PFSK-1 (cell line): ENCODE results near the gene SORCS1.

Source experiments
- FOXP2 ChIP-seq: optimal IDR thresholded peaks from 2 replicates; pipeline ENCODE3; 2011; ENCODE audit warnings: borderline replicate concordance, control low read depth, inconsistent platforms; ENCODE audit not compliant: insufficient read depth; ENCODE audit errors: extremely low read length, extremely low read depth
- POLR2AphosphoS5 ChIP-seq: IDR thresholded peaks from 2 replicates; pipeline ENCODE4 v1.6.1; 2012; ENCODE audit warnings: low read depth, mild to moderate bottlenecking, control low read depth, low read length, moderate library complexity
- REST ChIP-seq, 2 experiments: IDR thresholded peaks; 2 replicates each; pipeline versions ENCODE4 v1.6.1 to v1.8.0; 2011 to 2012; ENCODE audit warnings: low read depth in 2 of 2, low read length in 2 of 2, control low read depth in 1 of 2, inconsistent platforms in 1 of 2, mild to moderate bottlenecking in 1 of 2, moderate library complexity in 1 of 2; ENCODE audit not compliant: insufficient read depth in 1 of 2
- SIN3A ChIP-seq: IDR thresholded peaks from 2 replicates; pipeline ENCODE4 v1.6.1; 2012; ENCODE audit warnings: mild to moderate bottlenecking, low read length, moderate library complexity, borderline replicate concordance; ENCODE audit not compliant: insufficient read depth
- TAF1 ChIP-seq: IDR thresholded peaks from 2 replicates; pipeline ENCODE4 v1.6.1; 2012; ENCODE audit warnings: low read length, control low read depth, borderline replicate concordance; ENCODE audit not compliant: insufficient read depth

GRCh38 chr10:106941297-106942034 lies 223.0 kb downstream of the SORCS1 start:
- TF ChIP-seq TAF1 = no peak
- TF ChIP-seq REST (IDR thresholded peaks at IDR 0.05; ENCODE audit: insufficient read depth in 1 of 2, low read depth in 2 of 2, low read length in 2 of 2) = no peak
- no peak for TF ChIP-seq POLR2AphosphoS5
- TF ChIP-seq SIN3A = no peak
- TF ChIP-seq FOXP2 = no peak
